ENCODE measurements around the gene PTPN11. TPM values are rescaled to one million over a fixed set of nuclear protein-coding genes. Genes with fewer than 3 reads are reported as not detected.
"Not testable (repeated sequence)": the region's sequence is repeated elsewhere in the genome, so short reads cannot be mapped to it uniquely, and the experiment has no call there.

PTPN11 gene
- total RNA-seq, 1 donor from 2014 or later = 77.3 TPM

GRCh38 chr12:112456029-112456428, 37.3 kb downstream of the PTPN11 start:
- DNase-seq (ENCODE audit: low spot score, unreplicated experiment) = no peak
- Mint-ChIP-seq H3K4me3 (ENCODE audit: low read depth) (no peak overlapping the region), H3K27ac (no peak overlapping the region), H3K36me3 (ENCODE audit: insufficient read depth) (peaks cover 32% of the 10 kb centered on the region), H3K27me3 (no peaks in the 10 kb centered on the region), H3K9me3 (ENCODE audit: low read depth) (no peaks in the 10 kb centered on the region), H3K4me1 (ENCODE audit: low read depth) (peaks cover 7% of the 10 kb centered on the region)
- no peak for TF ChIP-seq CTCF (IDR thresholded peaks at IDR 0.05; ENCODE audit: unreplicated experiment)

- not testable (repeated sequence) for H3K27me3 Mint-ChIP-seq
These were observed 38.4 kb downstream of the PTPN11 start for GRCh38 chr12:112457142-112457541.

GRCh38 chr12:112458330-112458729, 39.6 kb downstream of the PTPN11 start:
- no peaks in the 10 kb centered on the region for H3K9me3 Mint-ChIP-seq (ENCODE audit: low read depth)
- no peaks in the 10 kb centered on the region for H3K27me3 Mint-ChIP-seq
- DNase-seq (ENCODE audit: low spot score, unreplicated experiment) = no peak
- no peak overlapping the region for H3K4me3 Mint-ChIP-seq (ENCODE audit: low read depth)
- peaks cover 34% of the 10 kb centered on the region for H3K36me3 Mint-ChIP-seq (ENCODE audit: insufficient read depth)
- peak overlapping the region; percentile 68 for H3K27ac Mint-ChIP-seq
- peaks cover 7% of the 10 kb centered on the region for H3K4me1 Mint-ChIP-seq (ENCODE audit: low read depth)
- no peak for TF ChIP-seq CTCF (IDR thresholded peaks at IDR 0.05; ENCODE audit: unreplicated experiment)

More at GRCh38 chr12:112457142-112457541, 38.4 kb downstream of the PTPN11 start:
- H3K9me3 Mint-ChIP-seq (ENCODE audit: low read depth); H3K27ac Mint-ChIP-seq; H3K4me1 Mint-ChIP-seq (ENCODE audit: low read depth); DNase-seq (ENCODE audit: low spot score, unreplicated experiment); H3K4me3 Mint-ChIP-seq (ENCODE audit: low read depth): not testable (repeated sequence)
- H3K36me3 Mint-ChIP-seq (ENCODE audit: insufficient read depth) = peaks cover 34% of the 10 kb centered on the region

GRCh38 chr12:112458751-112459150, 40.0 kb downstream of the PTPN11 start:
- no peaks in the 10 kb centered on the region for H3K9me3 Mint-ChIP-seq (ENCODE audit: low read depth)
- peak overlapping the region; percentile 68 for H3K27ac Mint-ChIP-seq
- peaks cover 7% of the 10 kb centered on the region for H3K4me1 Mint-ChIP-seq (ENCODE audit: low read depth)
- no peak for DNase-seq (ENCODE audit: low spot score, unreplicated experiment)
- H3K4me3 Mint-ChIP-seq (ENCODE audit: low read depth) = no peak overlapping the region
- no peaks in the 10 kb centered on the region for H3K27me3 Mint-ChIP-seq
- peaks cover 33% of the 10 kb centered on the region for H3K36me3 Mint-ChIP-seq (ENCODE audit: insufficient read depth)
- no peak for TF ChIP-seq CTCF (IDR thresholded peaks at IDR 0.05; ENCODE audit: unreplicated experiment)

GRCh38 chr12:112463478-112463877, 44.7 kb downstream of the PTPN11 start:
- no peaks in the 10 kb centered on the region for H3K9me3 Mint-ChIP-seq (ENCODE audit: low read depth)
- peaks cover 14% of the 10 kb centered on the region for H3K36me3 Mint-ChIP-seq (ENCODE audit: insufficient read depth)
- no peak for TF ChIP-seq CTCF (IDR thresholded peaks at IDR 0.05; ENCODE audit: unreplicated experiment)
- no peak overlapping the region for H3K27ac Mint-ChIP-seq
- H3K4me3 Mint-ChIP-seq (ENCODE audit: low read depth) = no peak overlapping the region
- peaks cover 7% of the 10 kb centered on the region for H3K4me1 Mint-ChIP-seq (ENCODE audit: low read depth)
- DNase-seq (ENCODE audit: low spot score, unreplicated experiment) = no peak
- no peaks in the 10 kb centered on the region for H3K27me3 Mint-ChIP-seq

GRCh38 chr12:112464605-112465004, 45.9 kb downstream of the PTPN11 start:
- Mint-ChIP-seq H3K4me1 (ENCODE audit: low read depth) (peaks cover 7% of the 10 kb centered on the region), H3K9me3 (ENCODE audit: low read depth) (no peaks in the 10 kb centered on the region), H3K36me3 (ENCODE audit: insufficient read depth) (peaks cover 10% of the 10 kb centered on the region), H3K4me3 (ENCODE audit: low read depth) (no peak overlapping the region), H3K27me3 (no peaks in the 10 kb centered on the region), H3K27ac (no peak overlapping the region)
- DNase-seq (ENCODE audit: low spot score, unreplicated experiment) = no peak
- TF ChIP-seq CTCF (IDR thresholded peaks at IDR 0.05; ENCODE audit: unreplicated experiment) = no peak
